Hematopoietic multipotent progenitor cell treated with erythropoietin and hydrocortisone succinate and interleukin-3 and kit ligand, for 15 days (in vitro differentiated cells): Measurements from ENCODE around the gene SGMS1.

Experiments
- DNase-seq: peaks from one replicate; pipeline ENCODE4 v3.0.0-alpha.2; 2015; ENCODE audit warnings: low spot score

SGMS1 gene

GRCh38 chr10:50334273-50334672 is 289.5 kb downstream of the SGMS1 start:
- no peak for DNase-seq

DNA sequence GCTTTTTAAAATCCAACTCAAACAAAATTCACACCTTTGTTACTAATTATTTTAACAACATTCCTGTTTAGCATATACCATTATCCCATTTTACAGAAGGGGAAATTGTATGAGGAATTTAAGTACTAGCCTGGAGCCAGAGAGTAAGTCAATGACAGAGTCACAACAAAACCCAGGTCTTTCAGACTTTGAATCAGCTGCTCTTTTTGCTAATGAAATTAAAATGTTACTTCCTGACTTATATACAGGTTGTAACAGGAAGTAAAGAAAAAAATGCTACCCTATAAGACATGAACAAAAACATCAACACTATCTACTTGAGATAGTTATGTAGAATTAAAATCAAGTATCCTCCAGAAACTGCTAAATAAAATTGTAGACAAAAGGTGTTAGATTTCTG is 289.9 kb downstream of the SGMS1 start:
- DNase-seq = no peak

DNA sequence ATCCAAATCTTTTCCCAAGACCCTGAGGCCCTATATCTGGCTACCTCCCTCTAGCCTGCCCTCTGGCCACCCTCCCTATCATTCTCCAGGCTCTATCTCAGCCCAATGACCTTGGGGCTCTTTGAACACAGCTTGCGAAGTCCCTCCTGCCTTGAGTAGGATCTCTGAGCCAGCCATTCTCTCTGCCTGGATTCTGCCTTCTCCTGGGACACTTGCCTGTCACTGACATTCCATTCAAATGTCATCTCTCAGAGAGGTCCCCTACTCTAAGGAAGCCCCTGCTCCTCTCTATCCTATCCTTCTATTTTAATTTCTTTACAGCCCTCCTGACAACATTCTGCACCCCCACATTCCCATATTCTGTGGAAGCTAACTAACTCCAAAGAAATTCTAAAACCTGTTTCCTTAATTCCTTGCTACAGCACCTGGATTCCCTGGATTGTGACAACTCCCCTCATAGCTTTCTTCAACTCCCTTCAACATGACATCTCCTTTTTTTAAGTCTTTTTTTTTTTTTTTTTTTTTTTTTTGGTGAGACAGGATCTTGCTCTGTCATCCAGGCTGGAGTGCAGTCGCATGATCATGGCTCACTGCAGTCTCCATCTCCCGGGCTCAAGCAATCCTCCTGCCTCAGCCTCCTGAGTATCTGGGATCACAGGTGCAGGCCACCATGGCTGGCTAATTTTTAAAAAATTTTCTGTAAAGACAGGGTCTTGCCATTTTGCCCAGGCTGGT is 291.5 kb downstream of the SGMS1 start:
- peak; percentile 63 for DNase-seq

GRCh38 chr10:50331486-50331885 is 292.3 kb downstream of the SGMS1 start:
- DNase-seq = no peak

GRCh38 chr10:50326757-50327701 is 296.7 kb downstream of the SGMS1 start:
- DNase-seq = peak; percentile 98

DNA sequence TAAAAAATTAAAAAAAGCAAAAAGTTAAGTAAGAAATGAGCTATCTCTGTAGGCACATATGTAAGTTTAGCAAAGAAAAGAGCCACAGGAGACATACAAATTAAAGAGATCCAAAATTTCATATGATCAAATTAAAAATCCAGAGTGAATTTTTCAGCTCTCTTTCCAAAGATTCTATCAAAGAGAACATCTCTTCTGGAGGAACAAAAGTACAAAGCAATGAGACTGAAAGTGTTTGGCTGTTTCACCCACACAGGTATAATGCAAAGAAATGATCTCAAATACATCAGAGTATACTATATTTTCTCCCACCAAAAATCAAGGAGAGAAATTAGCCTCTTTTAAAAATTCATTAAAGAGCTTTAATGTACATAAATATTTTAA is 297.6 kb downstream of the SGMS1 start:
- peak; percentile 56 for DNase-seq

DNA sequence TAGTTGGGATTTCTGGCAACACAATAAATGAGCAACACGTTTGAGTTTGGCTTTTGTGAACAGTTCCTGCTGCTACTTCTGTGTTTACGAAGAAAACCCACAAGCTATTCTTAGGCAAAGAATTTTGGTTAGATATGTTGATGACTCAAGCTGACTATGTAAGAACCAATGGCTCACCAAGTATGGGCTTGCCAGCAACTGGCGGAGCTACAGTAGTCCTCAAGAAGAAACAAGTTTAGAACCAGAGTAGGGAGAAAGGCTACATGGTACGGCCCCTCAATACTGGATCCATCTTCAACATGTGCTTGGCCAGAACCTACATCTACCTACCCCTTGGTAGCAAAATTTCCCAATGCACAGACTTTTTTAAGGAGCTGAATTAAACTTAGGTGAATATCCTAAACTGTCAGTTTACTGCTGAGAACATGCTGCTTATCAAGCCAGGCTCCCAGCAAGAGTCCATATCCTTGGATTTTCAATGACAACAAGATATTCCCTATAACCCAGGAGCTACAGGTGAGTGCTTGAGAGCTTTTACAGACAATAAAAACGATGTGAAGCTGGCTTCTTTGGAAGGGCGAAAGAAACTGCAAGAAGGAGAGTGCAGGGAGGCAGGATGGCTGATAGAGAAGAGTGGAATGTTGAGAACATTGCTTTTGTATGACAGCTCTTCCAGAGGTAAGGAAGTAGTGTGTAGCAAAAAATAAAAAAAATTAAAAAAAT is 298.1 kb downstream of the SGMS1 start:
- DNase-seq = peak; percentile 84

DNA sequence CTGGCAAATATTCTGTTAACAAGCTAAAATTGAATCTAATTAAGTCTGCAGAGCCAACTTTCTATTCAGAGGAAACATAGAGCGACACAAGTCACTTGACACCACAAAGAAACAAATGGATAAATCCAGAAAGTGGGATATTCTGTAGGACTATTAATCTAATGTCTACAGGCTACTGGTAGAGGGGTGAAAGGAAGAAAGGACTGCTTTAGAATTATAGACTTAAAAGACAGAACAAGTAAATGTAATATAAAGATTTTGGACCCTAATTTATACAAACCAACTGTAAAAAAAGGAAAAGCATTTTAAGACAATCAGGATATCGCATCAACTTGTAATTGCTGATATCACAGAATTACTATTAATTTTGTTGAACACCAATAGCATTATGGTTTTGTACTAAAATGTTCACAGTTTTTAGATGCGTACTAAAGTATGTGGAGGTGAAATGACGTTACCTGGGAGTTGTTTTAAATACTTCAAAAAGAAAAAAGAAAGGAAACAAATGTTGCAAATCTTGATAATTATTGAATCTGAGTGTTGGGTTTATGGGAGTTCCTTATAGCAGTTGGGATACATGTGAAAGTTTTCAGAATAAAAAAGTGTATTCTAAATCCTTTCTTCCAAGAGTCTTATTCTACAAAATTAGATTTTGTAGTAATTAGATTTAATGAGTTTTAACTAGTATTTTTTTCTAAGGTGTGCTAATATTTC is 298.9 kb downstream of the SGMS1 start:
- no peak for DNase-seq

GRCh38 chr10:50324046-50324445 is 299.7 kb downstream of the SGMS1 start:
- DNase-seq = no peak

- DNase-seq = peak; percentile 66
These were observed 301.7 kb downstream of the SGMS1 start for GRCh38 chr10:50322077-50322476.

DNA sequence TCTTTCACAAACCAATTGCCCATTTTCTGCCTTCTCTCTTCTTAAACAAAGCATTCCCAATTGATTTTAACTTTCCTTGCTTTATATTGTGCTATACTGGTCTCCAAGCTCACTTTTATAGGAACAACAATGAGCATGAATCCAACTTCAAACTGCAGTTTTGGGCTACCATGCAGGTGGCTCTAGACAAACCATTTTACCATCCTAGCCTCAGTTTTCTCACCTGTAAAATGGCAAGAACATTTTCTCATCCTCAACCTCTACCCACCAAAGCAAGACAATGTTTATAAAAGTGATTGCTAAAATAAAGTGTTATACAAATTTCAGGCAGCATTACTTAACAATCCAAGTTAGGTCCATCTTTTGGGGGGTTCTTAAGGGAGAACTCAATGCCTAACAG is 305.6 kb downstream of the SGMS1 start:
- no peak for DNase-seq

GRCh38 chr10:50316695-50317648 is 306.8 kb downstream of the SGMS1 start:
- DNase-seq = no peak

DNA sequence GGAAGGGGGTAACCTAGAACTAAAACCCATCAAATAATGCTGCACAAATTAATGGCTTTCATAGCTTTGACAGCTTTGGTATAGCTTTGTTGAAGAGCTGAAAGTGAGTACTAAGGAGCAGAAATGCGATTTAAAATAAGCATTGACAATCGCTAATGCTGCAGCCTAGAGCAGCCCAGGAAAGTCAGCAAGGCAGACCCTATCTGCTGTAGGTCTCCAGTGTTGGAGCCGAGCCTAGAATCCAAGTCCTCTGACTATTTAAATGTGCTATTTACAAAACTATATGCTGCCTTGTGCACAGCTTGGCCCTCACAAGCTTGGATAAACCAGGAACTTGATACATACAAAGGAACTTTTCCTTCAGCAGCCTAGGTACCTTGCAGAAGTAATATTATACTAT is 307.6 kb downstream of the SGMS1 start:
- DNase-seq = no peak

GRCh38 chr10:50315424-50315823 is 308.3 kb downstream of the SGMS1 start:
- DNase-seq = no peak

DNA sequence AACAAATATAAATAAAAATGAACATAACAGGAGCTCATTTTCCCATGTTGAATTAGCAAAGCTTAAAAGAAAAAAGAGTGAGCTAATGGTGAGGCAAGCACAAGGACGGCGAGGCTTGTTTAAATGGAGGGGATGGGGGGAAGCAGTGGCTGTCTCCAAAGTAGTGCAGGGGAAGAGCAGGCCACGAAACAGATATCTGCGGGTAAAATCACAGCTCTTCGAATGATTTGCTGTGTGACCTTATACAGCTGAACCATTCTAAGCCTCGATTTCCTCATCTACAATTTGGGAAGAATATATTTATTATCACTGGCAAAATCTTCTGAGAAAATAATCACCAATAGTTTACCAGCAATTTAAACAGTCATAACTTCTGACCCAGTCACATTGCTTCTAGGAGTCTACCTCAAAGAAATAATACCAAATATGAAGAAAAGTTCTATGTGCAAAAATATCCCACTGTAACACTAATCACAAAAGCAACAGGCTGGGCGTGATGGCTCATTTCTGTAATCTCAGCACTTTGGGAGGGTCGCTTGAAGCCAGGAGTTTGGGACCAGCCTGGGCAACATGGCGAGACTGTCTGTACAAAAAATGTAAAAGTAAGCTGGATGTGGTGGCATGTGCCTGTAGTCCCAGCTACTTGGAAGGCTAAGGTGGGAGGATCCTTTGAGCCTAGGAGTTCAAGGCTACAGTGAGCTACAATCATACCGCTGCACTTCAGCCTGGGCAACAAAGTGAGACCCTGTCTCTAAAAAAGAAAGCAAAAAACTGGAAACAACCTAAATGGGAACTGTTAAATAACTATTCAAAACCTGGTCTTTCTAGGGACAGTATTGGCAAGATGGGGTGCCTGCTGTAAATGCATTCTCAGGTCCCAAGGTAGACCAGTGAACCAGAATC is 309.3 kb downstream of the SGMS1 start:
- no peak for DNase-seq

DNA sequence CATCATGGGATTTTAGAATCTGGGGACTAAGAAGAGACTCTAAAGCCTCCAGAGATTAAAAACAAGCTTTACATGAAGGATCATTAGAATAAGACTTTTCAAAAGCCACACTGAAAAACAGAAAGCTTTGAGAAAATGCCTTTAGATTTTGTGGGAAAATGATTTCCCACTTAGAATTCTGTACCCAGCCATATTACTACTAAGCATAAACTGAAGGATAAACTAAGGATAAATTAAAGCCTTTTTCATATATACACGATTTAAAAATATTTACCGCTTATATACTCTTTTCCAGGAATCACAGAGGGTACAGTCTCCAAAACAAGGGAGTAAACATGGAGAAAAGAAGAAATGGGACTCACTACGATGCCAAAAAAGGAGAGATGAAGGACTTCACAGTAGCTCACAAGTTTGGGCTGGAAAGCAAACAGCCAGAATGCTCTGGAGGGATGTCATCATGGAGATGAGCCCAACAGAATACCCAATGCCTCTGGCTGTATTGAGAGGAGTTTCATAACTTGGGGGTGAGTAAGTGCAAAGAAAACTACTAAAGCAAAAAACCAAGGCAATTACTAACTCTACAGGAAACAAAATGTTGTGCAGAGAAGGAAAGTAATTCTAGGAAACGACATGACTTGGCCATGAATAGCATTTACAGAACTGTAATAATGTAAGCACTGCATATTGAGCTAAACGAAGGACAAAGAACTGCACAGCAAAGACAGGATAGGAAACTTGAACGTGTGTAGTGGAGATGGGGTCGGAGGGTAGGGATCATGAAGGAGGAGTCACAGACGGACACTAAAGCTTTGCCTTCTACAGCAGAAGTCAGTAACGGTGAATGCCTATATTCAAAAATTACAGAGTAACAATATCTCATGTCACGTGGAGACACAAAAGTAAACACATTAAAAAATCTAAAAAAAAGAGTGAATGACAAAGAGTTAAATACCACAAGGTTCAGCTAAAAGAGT is 311.0 kb downstream of the SGMS1 start:
- DNase-seq = no peak

- DNase-seq = peak; percentile 73
These were observed 313.1 kb downstream of the SGMS1 start for GRCh38 chr10:50310560-50311174.

- no peak for DNase-seq
These were observed 314.4 kb downstream of the SGMS1 start for GRCh38 chr10:50309342-50309741.
